IPS-18a (cell line): ENCODE results near the gene DLG2.

ENCODE experiments used
- H3K27ac ChIP-seq: one replicate; pipeline ENCODE4 v1.5.1; 2013; ENCODE audit warnings: low read length
- H3K27me3 ChIP-seq: one replicate; pipeline ENCODE4 v1.6.1; 2013; ENCODE audit warnings: mild to moderate bottlenecking, low read length; ENCODE audit not compliant: control insufficient read depth, insufficient read depth
- H3K36me3 ChIP-seq: one replicate; pipeline ENCODE4 v1.6.1; 2013; ENCODE audit warnings: low read depth, low read length; ENCODE audit not compliant: control insufficient read depth
- H3K4me1 ChIP-seq: one replicate; pipeline ENCODE4 v1.6.1; 2013; ENCODE audit warnings: low read depth, low read length; ENCODE audit not compliant: control insufficient read depth
- H3K4me3 ChIP-seq: one replicate; pipeline ENCODE4 v1.5.1; 2013; ENCODE audit warnings: low read length
- H3K9ac ChIP-seq: one replicate; pipeline ENCODE4 v1.6.1; 2013; ENCODE audit warnings: mild to moderate bottlenecking, low read length, moderate library complexity
- H3K9me3 ChIP-seq: one replicate; pipeline ENCODE4 v1.6.1; 2013; ENCODE audit warnings: low read depth, low read length; ENCODE audit not compliant: control insufficient read depth

Gene DLG2

GRCh38 chr11:85095239-85095638 is 531.9 kb downstream of the DLG2 start:
- H3K4me3 ChIP-seq: no peak overlapping the region
- no peak overlapping the region for H3K27ac ChIP-seq
- no peak overlapping the region for H3K9ac ChIP-seq
- H3K9me3 ChIP-seq: no peaks in the 10 kb centered on the region
- no peaks in the 10 kb centered on the region for H3K27me3 ChIP-seq
- no peaks in the 10 kb centered on the region for H3K4me1 ChIP-seq
- H3K36me3 ChIP-seq: no peaks in the 10 kb centered on the region

- Histone ChIP-seq H3K27me3 (no peaks in the 10 kb centered on the region), H3K9me3 (no peaks in the 10 kb centered on the region), H3K36me3 (no peaks in the 10 kb centered on the region), H3K27ac (no peak overlapping the region), H3K4me3 (no peak overlapping the region), H3K9ac (no peak overlapping the region), H3K4me1 (no peaks in the 10 kb centered on the region)
Observed at GRCh38 chr11:85094795-85095194, 532.3 kb downstream of the DLG2 start.

GRCh38 chr11:85089654-85090053 is 537.5 kb downstream of the DLG2 start:
- no peaks in the 10 kb centered on the region for H3K27me3 ChIP-seq
- no peak overlapping the region for H3K9ac ChIP-seq
- no peak overlapping the region for H3K27ac ChIP-seq
- H3K9me3 ChIP-seq: no peaks in the 10 kb centered on the region
- H3K4me3 ChIP-seq: no peak overlapping the region
- no peaks in the 10 kb centered on the region for H3K36me3 ChIP-seq
- no peaks in the 10 kb centered on the region for H3K4me1 ChIP-seq

GRCh38 chr11:85088286-85088685 is 538.9 kb downstream of the DLG2 start:
- H3K4me3 ChIP-seq: no peak overlapping the region
- no peaks in the 10 kb centered on the region for H3K9me3 ChIP-seq
- no peak overlapping the region for H3K27ac ChIP-seq
- no peak overlapping the region for H3K9ac ChIP-seq
- H3K4me1 ChIP-seq: no peaks in the 10 kb centered on the region
- H3K27me3 ChIP-seq: no peaks in the 10 kb centered on the region
- H3K36me3 ChIP-seq: no peaks in the 10 kb centered on the region

GRCh38 chr11:85086504-85087284 is 540.5 kb downstream of the DLG2 start:
- Histone ChIP-seq H3K4me1 (no peaks in the 10 kb centered on the region), H3K27ac (no peak overlapping the region), H3K9me3 (no peaks in the 10 kb centered on the region), H3K9ac (no peak overlapping the region), H3K4me3 (no peak overlapping the region), H3K27me3 (no peaks in the 10 kb centered on the region), H3K36me3 (no peaks in the 10 kb centered on the region)

GRCh38 chr11:85076535-85077330 is 550.4 kb downstream of the DLG2 start:
- Histone ChIP-seq H3K36me3 (no peaks in the 10 kb centered on the region), H3K27me3 (no peaks in the 10 kb centered on the region), H3K4me3 (no peak overlapping the region), H3K9ac (no peak overlapping the region), H3K27ac (no peak overlapping the region), H3K9me3 (no peaks in the 10 kb centered on the region), H3K4me1 (no peaks in the 10 kb centered on the region)

GRCh38 chr11:85062659-85063058 is 564.5 kb downstream of the DLG2 start:
- no peaks in the 10 kb centered on the region for H3K4me1 ChIP-seq
- H3K36me3 ChIP-seq: no peaks in the 10 kb centered on the region
- H3K27ac ChIP-seq: no peak overlapping the region
- H3K27me3 ChIP-seq: no peaks in the 10 kb centered on the region
- no peaks in the 10 kb centered on the region for H3K9me3 ChIP-seq
- H3K4me3 ChIP-seq: no peak overlapping the region
- no peak overlapping the region for H3K9ac ChIP-seq

- H3K4me1 ChIP-seq: peaks cover 3% of the 10 kb centered on the region
- no peak overlapping the region for H3K27ac ChIP-seq
Observed at GRCh38 chr11:85052636-85053035, 574.5 kb downstream of the DLG2 start.

GRCh38 chr11:85048801-85049200 is 578.3 kb downstream of the DLG2 start:
- Histone ChIP-seq H3K4me3 (no peak overlapping the region), H3K9me3 (no peaks in the 10 kb centered on the region), H3K4me1 (peaks cover 3% of the 10 kb centered on the region), H3K36me3 (no peaks in the 10 kb centered on the region), H3K27ac (no peak overlapping the region), H3K27me3 (no peaks in the 10 kb centered on the region), H3K9ac (no peak overlapping the region)

More at GRCh38 chr11:85052636-85053035, 574.5 kb downstream of the DLG2 start:
- Histone ChIP-seq H3K36me3 (no peaks in the 10 kb centered on the region), H3K9me3 (no peaks in the 10 kb centered on the region), H3K27me3 (no peaks in the 10 kb centered on the region), H3K9ac (no peak overlapping the region), H3K4me3 (no peak overlapping the region)

- Histone ChIP-seq H3K4me1 (peaks cover 3% of the 10 kb centered on the region), H3K27me3 (no peaks in the 10 kb centered on the region), H3K36me3 (no peaks in the 10 kb centered on the region), H3K9me3 (no peaks in the 10 kb centered on the region), H3K4me3 (no peak overlapping the region), H3K27ac (no peak overlapping the region), H3K9ac (no peak overlapping the region)
Observed at GRCh38 chr11:85045716-85046115, 581.4 kb downstream of the DLG2 start.

GRCh38 chr11:85044911-85045310 is 582.2 kb downstream of the DLG2 start:
- H3K36me3 ChIP-seq: no peaks in the 10 kb centered on the region
- no peaks in the 10 kb centered on the region for H3K4me1 ChIP-seq
- no peak overlapping the region for H3K27ac ChIP-seq
- H3K27me3 ChIP-seq: no peaks in the 10 kb centered on the region
- no peak overlapping the region for H3K4me3 ChIP-seq
- no peak overlapping the region for H3K9ac ChIP-seq
- no peaks in the 10 kb centered on the region for H3K9me3 ChIP-seq
